ENCODE measurements around the gene SLC6A12. TPM values are rescaled to one million over a fixed set of nuclear protein-coding genes. Genes with fewer than 3 reads are reported as not detected.

The SLC6A12 gene
- total RNA-seq, 1 donor from 2014 or later: not detected

- H3K27ac ChIP-seq (ENCODE audit: low read depth, low read length): no peak overlapping the region
- H3K36me3 ChIP-seq (ENCODE audit: control insufficient read depth in 3 of 3, insufficient read depth in 3 of 3, low read length in 3 of 3): no peaks in the 10 kb centered on the region
- peaks cover 21 to 26% (median 23%) of the 10 kb centered on the region in 3 donors for H3K27me3 ChIP-seq (ENCODE audit: control insufficient read depth in 3 of 3, insufficient read depth in 3 of 3, low read length in 3 of 3)
- peaks cover 6 to 12% (median 7%) of the 10 kb centered on the region in 3 donors for H3K4me1 ChIP-seq (ENCODE audit: control insufficient read depth in 3 of 3, insufficient read depth in 3 of 3, low read length in 3 of 3)
- H3K9ac ChIP-seq (ENCODE audit: low read depth in 1 of 3, low read length in 3 of 3): no peak overlapping the region
- H3K4me3 ChIP-seq (ENCODE audit: low read length in 3 of 3): no peak overlapping the region
- H3K9me3 ChIP-seq (ENCODE audit: control insufficient read depth in 3 of 3, low read length in 3 of 3): no peaks in the 10 kb centered on the region
Observed at GRCh38 chr12:212415-212714, 1.6 kb downstream of the SLC6A12 start.

GRCh38 chr12:211639-212414 is 2.1 kb downstream of the SLC6A12 start:
- Histone ChIP-seq H3K4me1 (ENCODE audit: control insufficient read depth in 3 of 3, insufficient read depth in 3 of 3, low read length in 3 of 3) (peaks cover 6 to 12% (median 7%) of the 10 kb centered on the region in 3 donors), H3K27me3 (ENCODE audit: control insufficient read depth in 3 of 3, insufficient read depth in 3 of 3, low read length in 3 of 3) (peaks cover 23 to 26% (median 23%) of the 10 kb centered on the region in 3 donors), H3K4me3 (ENCODE audit: low read length in 3 of 3) (no peak overlapping the region), H3K9me3 (ENCODE audit: control insufficient read depth in 3 of 3, low read length in 3 of 3) (no peaks in the 10 kb centered on the region), H3K36me3 (ENCODE audit: control insufficient read depth in 3 of 3, insufficient read depth in 3 of 3, low read length in 3 of 3) (no peaks in the 10 kb centered on the region), H3K27ac (ENCODE audit: low read depth, low read length) (no peak overlapping the region), H3K9ac (ENCODE audit: low read depth in 1 of 3, low read length in 3 of 3) (no peak overlapping the region)

- H3K36me3 ChIP-seq (ENCODE audit: control insufficient read depth in 3 of 3, insufficient read depth in 3 of 3, low read length in 3 of 3): no peaks in the 10 kb centered on the region
- H3K27me3 ChIP-seq (ENCODE audit: control insufficient read depth in 3 of 3, insufficient read depth in 3 of 3, low read length in 3 of 3): peaks cover 23 to 28% (median 26%) of the 10 kb centered on the region in 3 donors
- H3K9ac ChIP-seq (ENCODE audit: low read depth in 1 of 3, low read length in 3 of 3): no peak overlapping the region
- H3K4me1 ChIP-seq (ENCODE audit: control insufficient read depth in 3 of 3, insufficient read depth in 3 of 3, low read length in 3 of 3): peaks cover 6 to 12% (median 7%) of the 10 kb centered on the region in 3 donors
- no peak overlapping the region for H3K27ac ChIP-seq (ENCODE audit: low read depth, low read length)
- H3K4me3 ChIP-seq (ENCODE audit: low read length in 3 of 3): no peak overlapping the region
- H3K9me3 ChIP-seq (ENCODE audit: control insufficient read depth in 3 of 3, low read length in 3 of 3): no peaks in the 10 kb centered on the region
Observed at GRCh38 chr12:211142-211465, 2.9 kb downstream of the SLC6A12 start.

- Histone ChIP-seq H3K9me3 (ENCODE audit: control insufficient read depth in 3 of 3, low read length in 3 of 3) (no peaks in the 10 kb centered on the region), H3K4me3 (ENCODE audit: low read length in 3 of 3) (no peak overlapping the region), H3K36me3 (ENCODE audit: control insufficient read depth in 3 of 3, insufficient read depth in 3 of 3, low read length in 3 of 3) (no peaks in the 10 kb centered on the region), H3K27ac (ENCODE audit: low read depth, low read length) (no peak overlapping the region), H3K4me1 (ENCODE audit: control insufficient read depth in 3 of 3, insufficient read depth in 3 of 3, low read length in 3 of 3) (peaks cover 6 to 12% (median 7%) of the 10 kb centered on the region in 3 donors), H3K9ac (ENCODE audit: low read depth in 1 of 3, low read length in 3 of 3) (no peak overlapping the region), H3K27me3 (ENCODE audit: control insufficient read depth in 3 of 3, insufficient read depth in 3 of 3, low read length in 3 of 3) (peaks cover 23 to 28% (median 26%) of the 10 kb centered on the region in 3 donors)
Observed at GRCh38 chr12:210277-211141, 3.4 kb downstream of the SLC6A12 start.

GRCh38 chr12:209851-210250 is 4.1 kb downstream of the SLC6A12 start:
- Histone ChIP-seq H3K9me3 (ENCODE audit: control insufficient read depth in 3 of 3, low read length in 3 of 3) (no peaks in the 10 kb centered on the region), H3K27me3 (ENCODE audit: control insufficient read depth in 3 of 3, insufficient read depth in 3 of 3, low read length in 3 of 3) (peaks cover 23 to 28% (median 26%) of the 10 kb centered on the region in 3 donors)

GRCh38 chr12:209246-209645 is 4.7 kb downstream of the SLC6A12 start:
- no peak overlapping the region for H3K27ac ChIP-seq (ENCODE audit: low read depth, low read length)
- H3K36me3 ChIP-seq (ENCODE audit: control insufficient read depth in 3 of 3, insufficient read depth in 3 of 3, low read length in 3 of 3): no peaks in the 10 kb centered on the region
- peaks cover 18 to 28% (median 25%) of the 10 kb centered on the region in 3 donors for H3K27me3 ChIP-seq (ENCODE audit: control insufficient read depth in 3 of 3, insufficient read depth in 3 of 3, low read length in 3 of 3)
- no peak overlapping the region for H3K9ac ChIP-seq (ENCODE audit: low read depth in 1 of 3, low read length in 3 of 3)
- H3K9me3 ChIP-seq (ENCODE audit: control insufficient read depth in 3 of 3, low read length in 3 of 3): no peaks in the 10 kb centered on the region
- H3K4me3 ChIP-seq (ENCODE audit: low read length in 3 of 3): no peak overlapping the region
- peaks cover 7 to 14% (median 8%) of the 10 kb centered on the region in 3 donors for H3K4me1 ChIP-seq (ENCODE audit: control insufficient read depth in 3 of 3, insufficient read depth in 3 of 3, low read length in 3 of 3)

More at GRCh38 chr12:209851-210250, 4.1 kb downstream of the SLC6A12 start:
- Histone ChIP-seq H3K4me3 (ENCODE audit: low read length in 3 of 3) (no peak overlapping the region), H3K27ac (ENCODE audit: low read depth, low read length) (no peak overlapping the region), H3K36me3 (ENCODE audit: control insufficient read depth in 3 of 3, insufficient read depth in 3 of 3, low read length in 3 of 3) (no peaks in the 10 kb centered on the region), H3K9ac (ENCODE audit: low read depth in 1 of 3, low read length in 3 of 3) (no peak overlapping the region), H3K4me1 (ENCODE audit: control insufficient read depth in 3 of 3, insufficient read depth in 3 of 3, low read length in 3 of 3) (peaks cover 6 to 12% (median 7%) of the 10 kb centered on the region in 3 donors)

- Histone ChIP-seq H3K27ac (ENCODE audit: low read depth, low read length) (no peak overlapping the region), H3K36me3 (ENCODE audit: control insufficient read depth in 3 of 3, insufficient read depth in 3 of 3, low read length in 3 of 3) (no peaks in the 10 kb centered on the region), H3K9me3 (ENCODE audit: control insufficient read depth in 3 of 3, low read length in 3 of 3) (no peaks in the 10 kb centered on the region), H3K4me3 (ENCODE audit: low read length in 3 of 3) (no peak overlapping the region), H3K9ac (ENCODE audit: low read depth in 1 of 3, low read length in 3 of 3) (no peak overlapping the region), H3K4me1 (ENCODE audit: control insufficient read depth in 3 of 3, insufficient read depth in 3 of 3, low read length in 3 of 3) (peaks cover 11 to 15% (median 13%) of the 10 kb centered on the region in 3 donors), H3K27me3 (ENCODE audit: control insufficient read depth in 3 of 3, insufficient read depth in 3 of 3, low read length in 3 of 3) (peaks cover 14 to 30% (median 25%) of the 10 kb centered on the region in 3 donors)
Observed at GRCh38 chr12:208813-209212, 5.1 kb downstream of the SLC6A12 start.

- H3K9me3 ChIP-seq (ENCODE audit: control insufficient read depth in 3 of 3, low read length in 3 of 3): no peaks in the 10 kb centered on the region
- H3K27ac ChIP-seq (ENCODE audit: low read depth, low read length): no peak overlapping the region
- no peak overlapping the region for H3K9ac ChIP-seq (ENCODE audit: low read depth in 1 of 3, low read length in 3 of 3)
- no peaks in the 10 kb centered on the region for H3K36me3 ChIP-seq (ENCODE audit: control insufficient read depth in 3 of 3, insufficient read depth in 3 of 3, low read length in 3 of 3)
- peaks cover 5 to 20% (median 15%) of the 10 kb centered on the region in 3 donors for H3K27me3 ChIP-seq (ENCODE audit: control insufficient read depth in 3 of 3, insufficient read depth in 3 of 3, low read length in 3 of 3)
- peaks cover 7 to 8% (median 7%) of the 10 kb centered on the region in 3 donors for H3K4me1 ChIP-seq (ENCODE audit: control insufficient read depth in 3 of 3, insufficient read depth in 3 of 3, low read length in 3 of 3)
- H3K4me3 ChIP-seq (ENCODE audit: low read length in 3 of 3): no peak overlapping the region
Observed at GRCh38 chr12:207804-208203, 6.2 kb downstream of the SLC6A12 start.

GRCh38 chr12:206746-207440 is 7.1 kb downstream of the SLC6A12 start:
- Histone ChIP-seq H3K4me3 (ENCODE audit: low read length in 3 of 3) (no peak overlapping the region), H3K4me1 (ENCODE audit: control insufficient read depth in 3 of 3, insufficient read depth in 3 of 3, low read length in 3 of 3) (peaks cover 14 to 17% (median 15%) of the 10 kb centered on the region in 3 donors), H3K9me3 (ENCODE audit: control insufficient read depth in 3 of 3, low read length in 3 of 3) (no peaks in the 10 kb centered on the region), H3K36me3 (ENCODE audit: control insufficient read depth in 3 of 3, insufficient read depth in 3 of 3, low read length in 3 of 3) (no peaks in the 10 kb centered on the region), H3K27me3 (ENCODE audit: control insufficient read depth in 3 of 3, insufficient read depth in 3 of 3, low read length in 3 of 3) (peaks cover 5 to 14% (median 14%) of the 10 kb centered on the region in 3 donors), H3K9ac (ENCODE audit: low read depth in 1 of 3, low read length in 3 of 3) (no peak overlapping the region), H3K27ac (ENCODE audit: low read depth, low read length) (no peak overlapping the region)

All from skeletal muscle tissue (tissue), 4 donors.